GM19240 (cell line): ENCODE measurements around the gene BCKDK.

Experiments used
- DNase-seq: peaks from one replicate; pipeline ENCODE4 v3.0.0; 2011; ENCODE audit warnings: low spot score; ENCODE audit not compliant: insufficient read length

The BCKDK gene

DNA sequence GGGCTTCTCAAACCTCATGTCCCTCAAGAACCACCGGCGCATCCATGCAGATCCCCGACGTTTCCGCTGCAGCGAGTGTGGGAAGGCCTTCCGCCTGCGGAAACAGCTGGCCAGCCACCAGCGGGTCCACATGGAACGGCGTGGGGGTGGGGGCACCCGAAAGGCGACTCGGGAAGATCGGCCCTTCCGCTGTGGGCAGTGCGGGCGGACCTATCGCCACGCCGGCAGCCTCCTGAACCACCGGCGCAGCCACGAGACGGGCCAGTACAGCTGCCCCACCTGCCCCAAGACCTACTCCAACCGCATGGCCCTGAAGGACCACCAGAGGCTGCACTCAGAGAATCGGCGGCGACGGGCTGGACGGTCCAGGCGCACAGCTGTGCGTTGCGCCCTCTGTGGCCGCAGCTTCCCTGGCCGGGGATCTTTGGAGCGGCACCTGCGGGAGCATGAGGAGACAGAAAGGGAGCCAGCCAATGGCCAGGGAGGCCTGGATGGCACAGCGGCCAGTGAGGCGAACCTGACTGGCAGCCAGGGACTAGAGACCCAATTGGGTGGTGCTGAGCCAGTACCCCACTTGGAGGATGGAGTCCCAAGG is 28.1 kb upstream of the BCKDK start:
- no peak for DNase-seq

DNA sequence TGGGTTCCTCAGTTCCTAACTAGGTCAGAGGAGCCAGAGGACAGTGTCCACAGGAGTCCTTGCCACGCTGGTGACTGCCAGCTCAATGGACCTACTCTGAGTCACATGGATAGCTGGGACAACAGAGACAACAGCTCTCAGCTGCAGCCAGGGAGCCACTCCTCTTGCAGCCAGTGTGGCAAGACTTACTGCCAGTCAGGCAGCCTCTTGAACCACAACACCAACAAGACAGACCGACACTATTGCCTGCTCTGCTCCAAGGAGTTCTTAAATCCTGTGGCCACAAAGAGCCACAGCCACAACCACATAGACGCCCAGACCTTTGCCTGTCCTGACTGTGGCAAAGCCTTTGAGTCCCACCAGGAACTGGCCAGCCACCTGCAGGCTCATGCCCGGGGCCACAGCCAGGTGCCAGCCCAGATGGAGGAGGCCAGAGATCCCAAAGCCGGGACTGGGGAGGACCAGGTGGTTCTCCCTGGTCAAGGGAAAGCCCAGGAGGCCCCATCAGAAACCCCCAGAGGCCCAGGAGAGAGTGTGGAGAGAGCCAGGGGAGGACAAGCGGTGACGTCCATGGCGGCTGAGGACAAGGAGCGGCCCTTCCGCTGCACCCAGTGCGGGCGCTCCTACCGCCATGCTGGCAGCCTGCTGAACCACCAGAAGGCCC is 27.3 kb upstream of the BCKDK start:
- DNase-seq = no peak

DNA sequence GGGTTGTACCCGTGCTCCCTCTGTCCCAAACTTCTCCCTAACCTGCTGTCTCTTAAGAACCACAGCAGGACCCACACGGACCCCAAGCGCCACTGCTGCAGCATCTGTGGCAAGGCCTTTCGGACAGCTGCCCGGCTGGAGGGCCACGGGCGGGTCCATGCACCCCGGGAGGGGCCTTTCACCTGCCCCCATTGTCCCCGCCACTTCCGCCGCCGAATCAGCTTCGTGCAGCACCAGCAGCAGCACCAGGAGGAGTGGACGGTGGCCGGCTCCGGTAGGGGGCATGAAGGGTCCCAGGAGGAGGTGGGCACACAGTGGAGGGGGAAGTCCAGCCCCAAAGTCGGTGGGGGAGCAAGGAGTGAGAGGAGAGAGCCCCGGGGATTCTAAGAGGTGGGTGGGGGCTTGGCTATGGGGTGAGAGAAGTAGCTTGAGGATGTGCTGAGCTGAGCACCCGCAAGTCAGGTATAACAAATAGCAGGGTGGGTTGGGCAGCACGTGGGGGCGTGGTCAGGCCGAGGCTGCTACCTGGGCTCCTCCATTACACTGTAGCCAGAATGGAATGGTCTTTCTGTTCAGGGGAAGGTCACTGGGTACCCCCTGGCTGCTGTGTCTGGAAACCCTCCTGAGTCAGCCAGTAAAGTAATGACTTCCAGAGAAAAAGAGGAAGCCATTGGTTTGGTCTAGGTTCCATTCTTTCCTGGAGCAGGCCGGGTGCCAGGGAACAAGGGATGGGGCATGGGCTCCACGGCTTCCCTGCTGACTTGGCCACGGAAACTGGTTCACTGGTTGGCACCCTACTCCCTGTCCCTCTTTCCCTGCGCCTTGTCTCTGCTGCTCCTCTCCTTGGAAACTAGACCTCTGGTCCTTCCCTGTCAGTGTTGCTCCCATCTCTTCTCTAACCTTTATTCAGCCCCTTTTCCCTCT is 26.5 kb upstream of the BCKDK start:
- no peak for DNase-seq

- no peak for DNase-seq
These were observed 25.7 kb upstream of the BCKDK start for GRCh38 chr16:31082368-31083045.

GRCh38 chr16:31083081-31083480 is 25.1 kb upstream of the BCKDK start:
- DNase-seq = no peak

GRCh38 chr16:31083556-31083955 is 24.6 kb upstream of the BCKDK start:
- no peak for DNase-seq

- no peak for DNase-seq
These were observed 24.2 kb upstream of the BCKDK start for GRCh38 chr16:31083981-31084380.

DNA sequence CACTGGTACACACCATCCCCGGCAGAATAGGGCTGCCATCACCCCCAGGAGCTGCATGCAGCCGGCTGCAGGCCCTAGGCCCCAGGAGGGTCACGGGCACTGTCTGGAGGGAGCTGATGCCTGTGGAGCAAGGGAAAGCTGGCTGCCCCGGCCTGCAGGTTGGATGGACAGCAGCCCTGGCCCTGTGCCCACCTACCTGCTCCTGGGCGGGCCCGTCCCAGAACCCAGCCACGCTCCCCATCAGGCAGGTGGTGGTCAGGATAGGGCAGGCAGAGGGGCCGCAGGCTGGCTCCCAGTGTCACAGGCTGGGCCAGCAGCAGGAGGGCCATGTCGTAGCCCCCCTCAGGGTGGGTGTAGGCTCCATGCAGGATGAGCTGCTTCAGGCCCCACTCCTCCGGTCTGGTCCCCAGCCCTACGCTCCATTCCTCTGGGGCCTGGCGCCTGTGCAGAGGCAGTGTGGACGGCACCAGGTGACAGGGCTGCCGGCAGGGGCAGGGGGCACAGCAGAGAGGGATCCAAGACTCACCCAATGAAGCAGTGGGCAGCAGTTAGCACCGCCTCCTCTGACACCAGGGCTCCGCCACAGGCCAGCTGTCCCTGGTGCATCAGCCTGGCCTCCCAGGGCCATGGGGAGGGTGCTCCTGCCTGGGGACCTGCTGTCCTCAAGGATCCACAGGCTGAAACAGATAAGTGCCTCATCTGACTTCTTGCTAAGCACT is 23.4 kb upstream of the BCKDK start:
- DNase-seq = no peak

DNA sequence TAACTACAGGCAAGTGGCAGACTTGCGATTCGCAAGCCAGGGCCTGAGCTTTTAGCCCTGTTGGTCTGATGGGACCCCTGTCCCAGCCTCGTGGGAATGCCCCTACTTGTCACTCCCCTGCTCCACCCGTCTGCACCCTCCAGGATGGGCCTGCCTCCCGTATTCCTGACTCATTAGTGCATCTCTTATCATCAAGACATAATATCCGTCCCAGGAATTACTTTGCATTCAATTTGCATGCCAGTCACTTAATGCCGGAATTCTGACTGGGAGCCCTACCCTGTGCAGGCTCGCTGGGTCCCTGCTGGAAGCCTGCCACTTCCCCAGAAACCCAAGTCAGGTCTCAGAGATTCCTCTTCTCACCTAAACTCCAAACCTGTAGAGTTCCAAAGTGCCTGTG is 22.8 kb upstream of the BCKDK start:
- DNase-seq = no peak

DNA sequence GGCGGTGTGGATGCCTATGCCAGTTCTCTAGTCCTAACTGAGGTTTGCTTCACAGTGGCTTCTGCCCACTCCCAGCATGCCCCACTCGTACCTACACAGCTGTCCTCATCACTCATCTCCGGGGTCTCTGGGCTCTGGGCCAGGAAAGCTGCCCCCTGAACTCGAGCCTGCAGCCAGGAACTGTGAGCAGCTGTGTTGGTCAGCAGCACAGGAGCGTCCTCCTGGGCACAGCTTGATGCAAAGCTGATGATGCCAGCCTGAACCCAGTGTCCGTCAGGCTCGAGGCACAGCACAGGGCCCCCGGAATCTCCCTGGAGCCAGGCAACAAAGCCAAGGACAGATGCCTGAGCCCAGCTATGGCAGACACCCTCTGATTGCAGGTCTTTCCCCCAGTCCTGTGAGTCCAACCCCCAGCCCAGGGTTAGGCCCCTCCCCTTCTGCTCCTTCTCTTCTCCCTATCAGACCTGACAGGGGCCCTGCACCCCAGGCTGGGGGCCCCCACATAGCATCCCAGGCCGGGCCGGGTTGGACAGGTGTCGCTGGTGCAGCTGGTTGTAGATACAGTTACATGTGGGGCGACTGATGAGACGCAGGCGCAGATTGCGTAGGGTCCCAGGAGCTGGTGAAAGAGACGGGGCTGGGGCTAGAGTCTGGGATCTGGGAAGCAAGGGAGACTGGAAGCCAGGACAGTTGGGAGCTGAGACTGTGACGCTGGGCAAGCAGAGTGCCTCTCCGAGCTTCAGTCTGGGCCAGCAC is 22.1 kb upstream of the BCKDK start:
- DNase-seq = no peak

- DNase-seq = no peak
These were observed 21.6 kb upstream of the BCKDK start for GRCh38 chr16:31086629-31086906.

- DNase-seq = no peak
These were observed 20.7 kb upstream of the BCKDK start for GRCh38 chr16:31087481-31087880.

DNA sequence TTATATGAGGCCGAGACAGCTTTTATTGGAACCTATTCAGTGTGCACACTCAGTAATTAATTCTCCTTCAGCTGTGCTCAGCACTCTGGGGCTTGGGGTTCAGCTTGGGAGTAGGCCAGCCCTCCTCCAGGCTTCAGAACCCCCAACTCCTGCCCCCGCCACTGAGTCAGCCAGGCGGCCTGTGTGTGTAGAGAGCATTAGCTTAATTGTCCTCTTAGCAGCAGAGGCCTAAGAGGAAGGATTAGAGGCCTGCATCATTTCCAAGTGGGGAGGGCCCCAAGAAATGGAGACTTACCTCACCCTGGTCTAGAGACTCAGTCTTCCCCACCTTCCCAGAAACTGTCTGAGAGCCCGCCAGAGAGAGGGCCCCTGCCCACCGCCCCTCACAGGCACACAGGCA is 20.2 kb upstream of the BCKDK start:
- no peak for DNase-seq

- no peak for DNase-seq
These were observed 19.6 kb upstream of the BCKDK start, which contains the start of gene PRSS53 for GRCh38 chr16:31088459-31089183. Gene PRSS53 (minus strand): TSS chr16:31088943. CDS start chr16:31088809, 134 bp downstream.

DNA sequence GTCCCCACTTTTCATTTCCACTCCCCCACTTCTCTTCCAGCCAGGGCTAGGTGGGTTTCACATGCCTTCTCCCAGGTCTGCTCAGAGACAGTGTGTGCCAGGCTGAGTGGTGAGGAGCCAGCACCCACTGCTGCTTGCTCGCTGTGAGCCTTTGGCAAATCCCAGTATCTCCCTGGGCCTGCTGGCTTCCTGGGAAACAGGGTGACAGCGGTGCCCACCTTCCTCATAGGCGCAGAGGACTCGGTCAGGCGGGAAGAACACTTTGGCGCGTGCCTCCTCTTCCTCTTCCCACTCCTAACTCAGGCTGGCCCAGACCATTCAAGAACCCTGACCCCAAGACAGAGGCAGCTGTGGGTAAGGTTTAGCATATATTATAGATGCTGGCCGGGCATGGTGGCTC is 19.0 kb upstream of the BCKDK start:
- DNase-seq = no peak

- DNase-seq = no peak
These were observed 17.6 kb upstream of the BCKDK start for GRCh38 chr16:31090540-31090939.

GRCh38 chr16:31092330-31092729 is 15.9 kb upstream of the BCKDK start:
- DNase-seq = no peak

DNA sequence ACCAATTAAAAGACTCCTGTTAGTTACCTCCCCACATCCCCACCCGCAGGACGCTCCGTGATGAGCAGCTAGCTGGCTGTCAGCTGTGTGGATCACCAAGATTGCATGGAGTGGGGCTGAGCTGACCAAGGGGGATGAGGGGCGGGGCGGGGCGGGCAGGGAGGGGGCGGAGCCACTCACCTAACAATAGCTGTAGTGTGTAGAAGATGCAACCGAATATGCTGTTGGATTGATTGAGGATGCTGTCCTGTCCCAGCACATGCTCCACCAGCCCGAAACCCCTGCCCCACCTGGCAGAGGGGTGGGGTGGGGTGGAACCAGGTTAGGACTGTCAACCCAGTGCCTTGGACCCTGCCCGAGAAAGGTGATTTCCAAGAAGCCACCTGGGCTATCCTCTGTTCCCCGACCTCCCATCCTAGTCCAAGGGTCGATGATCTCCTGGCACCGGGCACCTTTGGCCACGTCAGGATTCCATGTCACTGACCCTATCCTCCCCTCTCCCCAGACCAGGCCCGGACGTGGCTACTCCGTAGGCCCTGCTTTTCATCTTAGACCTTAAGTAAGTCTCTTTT is 15.0 kb upstream of the BCKDK start:
- DNase-seq = no peak

DNA sequence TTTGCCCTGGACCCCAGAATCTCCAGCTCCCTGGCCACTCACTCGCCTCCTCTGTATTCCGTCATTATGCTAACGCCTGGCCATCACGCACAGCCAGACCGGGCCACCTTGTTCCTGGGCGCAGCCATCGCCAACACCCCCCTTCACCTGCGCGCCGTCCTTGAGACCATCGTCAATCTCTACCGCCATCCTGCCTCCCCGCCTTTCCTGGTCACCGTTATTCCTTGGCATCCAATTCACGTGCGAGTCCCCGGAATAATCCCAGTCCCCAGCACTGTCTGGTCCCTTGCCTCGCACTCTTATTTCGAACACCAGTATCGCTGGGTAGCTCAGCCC is 14.1 kb upstream of the BCKDK start:
- DNase-seq = no peak
